Activated CD4-positive, alpha-beta T cell treated with anti-CD3 and anti-CD28 coated beads for 1 hour (primary cell): ENCODE measurements around the gene CDC25A.
"Not testable (repeated sequence)": the region's sequence is repeated elsewhere in the genome, so short reads cannot be mapped to it uniquely, and the experiment has no call there.

ENCODE experiments used
- DNase-seq: peaks from one replicate; pipeline ENCODE4 v3.0.0-alpha.2; 2020

Gene CDC25A

GRCh38 chr3:48140936-48141603, 47.1 kb downstream of the CDC25A start:
- no peak for DNase-seq

GRCh38 chr3:48140336-48140757, 47.9 kb downstream of the CDC25A start:
- DNase-seq, result no peak

GRCh38 chr3:48137425-48137999, 50.7 kb downstream of the CDC25A start:
- DNase-seq, result no peak

GRCh38 chr3:48135552-48136495, 52.4 kb downstream of the CDC25A start:
- DNase-seq, result no peak

- no peak for DNase-seq
Measured at GRCh38 chr3:48130321-48130904, 57.8 kb downstream of the CDC25A start.

- no peak for DNase-seq
Measured at GRCh38 chr3:48129921-48130320, 58.3 kb downstream of the CDC25A start.

GRCh38 chr3:48128774-48129173, 59.4 kb downstream of the CDC25A start:
- no peak for DNase-seq

- no peak for DNase-seq
Measured at GRCh38 chr3:48125886-48126622, 62.2 kb downstream of the CDC25A start.

- DNase-seq, result no peak
Measured at GRCh38 chr3:48125013-48125705, 63.1 kb downstream of the CDC25A start.

GRCh38 chr3:48123346-48123745, 64.9 kb downstream of the CDC25A start:
- no peak for DNase-seq

GRCh38 chr3:48122504-48122903, 65.7 kb downstream of the CDC25A start:
- DNase-seq, result no peak

- no peak for DNase-seq
Measured at GRCh38 chr3:48120223-48120622, 68.0 kb downstream of the CDC25A start.

- DNase-seq, result no peak
Measured at GRCh38 chr3:48119505-48120193, 68.6 kb downstream of the CDC25A start.

GRCh38 chr3:48118928-48119327, 69.3 kb downstream of the CDC25A start:
- DNase-seq, result no peak

- DNase-seq, result no peak
Measured at GRCh38 chr3:48118322-48118721, 69.9 kb downstream of the CDC25A start.

GRCh38 chr3:48112813-48113212, 75.4 kb downstream of the CDC25A start:
- DNase-seq, result no peak

GRCh38 chr3:48112108-48112791, 76.0 kb downstream of the CDC25A start:
- DNase-seq, result not testable (repeated sequence)

- DNase-seq, result no peak
Measured at GRCh38 chr3:48110463-48110862, 77.8 kb downstream of the CDC25A start.

- DNase-seq, result no peak
Measured at GRCh38 chr3:48107227-48107626, 81.0 kb downstream of the CDC25A start.
